Kidney (tissue), 14 donors: ENCODE data around the gene KLHL5. TPM values are rescaled to one million over a fixed set of nuclear protein-coding genes. Genes with fewer than 3 reads are reported as not detected.

Experiments
- DNase-seq, 5 donors: peaks; one replicate each; pipeline ENCODE4 v3.0.0-alpha.2; 2013 to 2020
- FAIRE-seq: peaks from 2 replicates; lab custom pipeline; 2012; peaks lifted over from hg19 to GRCh38; lab: Jason Lieb, UNC
- H3K27ac ChIP-seq, 2 donors: one replicate each; pipeline ENCODE4 v1.7.0; 2013; ENCODE audit warnings: low read depth in 2 of 2, low read length in 2 of 2, inconsistent platforms in 1 of 2
- H3K27me3 ChIP-seq: one replicate; pipeline ENCODE4 v1.7.1; 2013; ENCODE audit warnings: low read length, inconsistent platforms; ENCODE audit not compliant: control insufficient read depth, insufficient read depth
- H3K36me3 ChIP-seq, 3 donors: one replicate each; pipeline versions ENCODE4 v1.7.0 to v1.7.1; 2013; ENCODE audit warnings: low read length in 3 of 3, control low read depth in 1 of 3, inconsistent platforms in 1 of 3; ENCODE audit not compliant: insufficient read depth in 3 of 3, control insufficient read depth in 2 of 3
- H3K4me1 ChIP-seq, 3 donors: one replicate each; pipeline versions ENCODE4 v1.7.0 to v1.7.1; 2013; ENCODE audit warnings: low read length in 3 of 3, inconsistent platforms in 1 of 3, low read depth in 1 of 3; ENCODE audit not compliant: control insufficient read depth in 2 of 3, insufficient read depth in 2 of 3
- H3K4me3 ChIP-seq, 3 donors: one replicate each; pipeline versions ENCODE4 v1.7.0 to v1.8.1; 2013; ENCODE audit warnings: low read length in 3 of 3, control low read depth in 1 of 3, inconsistent platforms in 1 of 3
- H3K9ac ChIP-seq, 3 donors: one replicate each; pipeline versions ENCODE4 v1.7.0 to v1.7.1; 2013; ENCODE audit warnings: low read length in 3 of 3, control low read depth in 1 of 3, inconsistent platforms in 1 of 3
- H3K9me3 ChIP-seq, 3 donors: one replicate each; pipeline versions ENCODE4 v1.7.0 to v1.7.1; 2013; ENCODE audit warnings: low read length in 3 of 3, control low read depth in 1 of 3, inconsistent platforms in 1 of 3; ENCODE audit not compliant: control insufficient read depth in 2 of 3, insufficient read depth in 1 of 3
- CTCF ChIP-seq: IDR thresholded peaks from 3 replicates; pipeline ENCODE4 v1.5.1; 2012; ENCODE audit warnings: mild to moderate bottlenecking, moderate library complexity, borderline replicate concordance; ENCODE audit not compliant: insufficient read depth; ENCODE audit errors: extremely low read depth
- intact Hi-C: fragments of 100-400 bp; cut with DNase I; formaldehyde crosslinking; loops from one replicate; pipeline ENCODE4 v1.11.1; 2022
- polyA plus RNA-seq: library from polyadenylated mRNA; stranded (reverse); fragments of 350-450 nt; fragmentation: Illumina TruSeq; extraction: RNeasy Lipid Tissue Mini Kit (QIAGEN cat#74804); gene quantifications from one replicate; pipeline ENCODE4 v1.2.3, GENCODE V29; 2014; ENCODE audit warnings: low read depth, low replicate concordance; ENCODE audit not compliant: insufficient read depth
- total RNA-seq: library from RNA; stranded (reverse); fragmentation: NEBNext Ultra II Directional; extraction: Animal tissue kit (Norgen Biotek cat#: 25700); gene quantifications from one replicate; pipeline ENCODE4 v1.2.1, GENCODE V29; 2021
- donor health status: control.
- donor health status: control.
- donor health status: control.
- donor health status: control.
- donor health status: control.
- donor health status: DM: yes; HTN: yes; CAD: no.
- donor health status: Normal renal cell carcinoma (clear cell type).

The KLHL5 gene
- total and polyA plus RNA-seq, 2 donors from 2014 or later, result 12.2 to 47.8 TPM

GRCh38 chr4:39085891-39086290, 23.9 kb downstream of the KLHL5 start:
- H3K4me3 ChIP-seq, result no peak overlapping the region
- intact Hi-C loops, result no loop called here
- H3K9ac ChIP-seq, result no peak overlapping the region
- H3K36me3 ChIP-seq, result peaks cover 0 to 6% (median 5%) of the 10 kb centered on the region in 3 donors
- no peaks in the 10 kb centered on the region for H3K9me3 ChIP-seq
- FAIRE-seq, result no peak
- no peaks in the 10 kb centered on the region for H3K4me1 ChIP-seq
- no peak for TF ChIP-seq CTCF
- no peak for DNase-seq
- no peak overlapping the region for H3K27ac ChIP-seq
- no peaks in the 10 kb centered on the region for H3K27me3 ChIP-seq

DNA sequence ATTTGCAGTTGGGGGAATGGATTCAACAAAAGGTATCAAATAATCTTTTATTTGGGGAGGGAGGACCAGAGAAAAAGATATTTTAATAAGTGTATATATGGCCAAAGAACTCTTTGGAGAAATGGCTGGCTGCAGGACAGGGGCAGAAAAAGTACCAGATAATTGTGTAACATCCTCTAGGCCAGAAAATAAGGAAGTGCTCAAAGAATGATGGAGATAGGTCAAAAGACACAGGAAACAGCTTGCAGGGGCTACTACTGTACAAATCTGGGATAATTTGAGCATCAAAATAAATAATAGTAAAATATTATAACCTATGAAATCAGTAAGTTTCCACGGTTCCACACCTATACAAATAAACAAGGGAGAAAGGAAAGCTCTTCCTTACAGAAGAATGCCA, 34.8 kb downstream of the KLHL5 start:
- FAIRE-seq (no peak), DNase-seq (peak in 1 of 5 donors; percentile 21)
- no peaks in the 10 kb centered on the region for H3K9me3 ChIP-seq
- peaks cover 0 to 3% (median 0%) of the 10 kb centered on the region in 3 donors for H3K36me3 ChIP-seq
- no peaks in the 10 kb centered on the region for H3K4me1 ChIP-seq
- H3K27me3 ChIP-seq, result no peaks in the 10 kb centered on the region
- no peak for TF ChIP-seq CTCF
- H3K9ac ChIP-seq, result no peak overlapping the region
- no peak overlapping the region for H3K4me3 ChIP-seq
- no peak overlapping the region for H3K27ac ChIP-seq
- intact Hi-C loops, result no loop called here

DNA sequence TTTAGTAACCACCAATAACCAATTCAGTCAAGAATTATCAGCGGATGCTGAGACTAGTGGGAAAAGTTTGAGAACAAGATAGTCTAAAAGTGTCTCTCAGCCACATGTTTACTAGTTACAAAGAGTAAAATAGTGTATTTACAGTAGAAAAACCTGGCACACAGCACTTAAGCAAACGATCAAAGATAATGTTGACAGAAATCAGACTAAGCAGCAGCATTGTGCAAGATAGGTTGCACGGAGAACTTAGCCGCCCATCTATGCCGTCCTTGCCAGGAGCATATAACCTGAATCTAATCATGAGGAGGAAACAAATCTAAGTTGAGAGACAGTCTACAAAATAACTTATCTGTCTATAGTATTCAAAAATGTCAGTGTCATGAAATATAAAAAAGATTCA, 35.3 kb downstream of the KLHL5 start:
- H3K4me3 ChIP-seq, result no peak overlapping the region
- TF ChIP-seq CTCF, result no peak
- no peaks in the 10 kb centered on the region for H3K27me3 ChIP-seq
- H3K27ac ChIP-seq, result no peak overlapping the region
- FAIRE-seq (no peak), DNase-seq (no peak)
- H3K4me1 ChIP-seq, result no peaks in the 10 kb centered on the region
- no peak overlapping the region for H3K9ac ChIP-seq
- H3K36me3 ChIP-seq, result peaks cover 0 to 3% (median 0%) of the 10 kb centered on the region in 3 donors
- H3K9me3 ChIP-seq, result no peaks in the 10 kb centered on the region
- intact Hi-C loops, result no loop called here

DNA sequence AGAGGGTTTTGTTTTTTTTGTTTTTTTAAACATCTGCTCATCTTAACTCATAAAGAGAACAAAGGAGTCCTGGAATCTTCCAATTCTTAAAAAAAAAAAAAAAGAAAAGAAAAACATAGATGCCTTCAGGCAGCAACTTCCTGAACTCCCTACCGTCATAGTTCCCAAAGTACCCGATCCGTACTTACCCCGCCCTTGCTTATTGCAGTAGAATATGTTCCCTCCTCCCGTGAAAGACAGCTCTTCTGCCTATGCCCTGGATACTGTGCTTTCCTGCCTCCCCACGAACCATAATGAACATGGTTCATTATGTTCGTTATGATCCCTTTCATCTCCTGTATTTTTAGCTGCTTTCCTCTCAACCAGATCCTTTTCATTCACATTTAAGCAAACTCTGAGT, 40.3 kb downstream of the KLHL5 start:
- Histone ChIP-seq H3K9ac (no peak overlapping the region), H3K36me3 (peaks cover 0 to 8% (median 5%) of the 10 kb centered on the region in 3 donors), H3K4me1 (no peaks in the 10 kb centered on the region), H3K4me3 (no peak overlapping the region), H3K27me3 (no peaks in the 10 kb centered on the region), H3K9me3 (no peaks in the 10 kb centered on the region), H3K27ac (no peak overlapping the region)
- DNase-seq (no peak), FAIRE-seq (no peak)
- intact Hi-C loops, result no loop called here
- no peak for TF ChIP-seq CTCF
